ENCODE data around the gene LRRK2. TPM values are rescaled to one million over a fixed set of nuclear protein-coding genes. Genes with fewer than 3 reads are reported as not detected.

The LRRK2 gene
- total and polyA plus RNA-seq, 10 donors, result 7.7 to 106 (median 51.7) TPM

- Histone ChIP-seq H3K9me3 (peaks cover 2 to 26% (median 14%) of the 10 kb centered on the region in 8 donors), H3K4me3 (no peak overlapping the region), H3K27me3 (replicated peaks in 1 of 7) (no peaks in the 10 kb centered on the region), H3K27ac (no peak overlapping the region), H3K36me3 (peaks cover 0 to 23% (median 13%) of the 10 kb centered on the region in 6 donors), H3K4me1 (no peaks in the 10 kb centered on the region)
- no peak for TF ChIP-seq POLR2AphosphoS5 (IDR thresholded peaks at IDR 0.05)
- intact Hi-C loops (cut with DNase I; ENCODE audit: low total_unique reads), result no loop called here
- 88 to 93% (median 91%) methylated on average over 7 of the region's 7 CpGs for WGBS, 5 donors
- no peak for DNase-seq
Measured at GRCh38 chr12:40287369-40287975, 62.7 kb downstream of the LRRK2 start.

- peaks cover 0 to 66% (median 11%) of the 10 kb centered on the region in 6 donors for H3K36me3 ChIP-seq
- TF ChIP-seq CTCF (IDR thresholded peaks at IDR 0.05 in 8 of 11, conservative IDR thresholded peaks at IDR 0.05 in 3 of 11), result no peak
- TF ChIP-seq POLR2A (IDR thresholded peaks at IDR 0.05), result no peak
- TF ChIP-seq POLR2AphosphoS5 (IDR thresholded peaks at IDR 0.05), result no peak
- peaks cover 2 to 26% (median 14%) of the 10 kb centered on the region in 8 donors for H3K9me3 ChIP-seq
- WGBS, 5 donors, result 84 to 92% (median 90%) methylated on average over 3 of the region's 3 CpGs
- DNase-seq, result no peak
- no peak overlapping the region for H3K27ac ChIP-seq
- no peaks in the 10 kb centered on the region for H3K4me1 ChIP-seq
- no peaks in the 10 kb centered on the region for H3K27me3 ChIP-seq (replicated peaks in 1 of 7)
- H3K4me3 ChIP-seq, result no peak overlapping the region
- intact Hi-C loops (cut with DNase I; ENCODE audit: low total_unique reads), result no loop called here
Measured at GRCh38 chr12:40292788-40293429, 68.1 kb downstream of the LRRK2 start.

- no peaks in the 10 kb centered on the region for H3K27me3 ChIP-seq (replicated peaks in 1 of 7)
- no peak for DNase-seq
- TF ChIP-seq POLR2AphosphoS5 (IDR thresholded peaks at IDR 0.05), result no peak
- no peak overlapping the region for H3K4me3 ChIP-seq
- intact Hi-C loops (cut with DNase I; ENCODE audit: low total_unique reads), result no loop called here
- no peaks in the 10 kb centered on the region for H3K9me3 ChIP-seq
- peaks cover 0 to 99% (median 7%) of the 10 kb centered on the region in 6 donors for H3K36me3 ChIP-seq
- WGBS, 5 donors, result 93 to 97% (median 95%) methylated on average over 8 of the region's 8 CpGs
- H3K4me1 ChIP-seq, result no peaks in the 10 kb centered on the region
- no peak overlapping the region for H3K27ac ChIP-seq
Measured at GRCh38 chr12:40298341-40298740, 73.5 kb downstream of the LRRK2 start.

- no peak for DNase-seq
- Histone ChIP-seq H3K9me3 (no peaks in the 10 kb centered on the region), H3K4me3 (no peak overlapping the region), H3K36me3 (peaks cover 0 to 99% (median 4%) of the 10 kb centered on the region in 6 donors), H3K27me3 (replicated peaks in 1 of 7) (no peaks in the 10 kb centered on the region), H3K27ac (no peak overlapping the region), H3K4me1 (no peaks in the 10 kb centered on the region)
- TF ChIP-seq CTCF (IDR thresholded peaks at IDR 0.05 in 8 of 11, conservative IDR thresholded peaks at IDR 0.05 in 3 of 11) (no peak), POLR2A (IDR thresholded peaks at IDR 0.05) (no peak), POLR2AphosphoS5 (IDR thresholded peaks at IDR 0.05) (no peak)
- 79 to 89% (median 84%) methylated on average over 3 of the region's 3 CpGs for WGBS, 5 donors
- intact Hi-C loops (cut with DNase I; ENCODE audit: low total_unique reads), result no loop called here
Measured at GRCh38 chr12:40300490-40300889, 75.7 kb downstream of the LRRK2 start.

GRCh38 chr12:40309001-40309400, 84.2 kb downstream of the LRRK2 start:
- H3K27me3 ChIP-seq (replicated peaks in 1 of 7), result no peaks in the 10 kb centered on the region

More at GRCh38 chr12:40309001-40309400, 84.2 kb downstream of the LRRK2 start:
- H3K36me3 ChIP-seq, result peaks cover 0 to 84% (median 4%) of the 10 kb centered on the region in 6 donors
- no peak for TF ChIP-seq POLR2A (IDR thresholded peaks at IDR 0.05)
- TF ChIP-seq CTCF (IDR thresholded peaks at IDR 0.05 in 8 of 11, conservative IDR thresholded peaks at IDR 0.05 in 3 of 11), result no peak
- no peak for TF ChIP-seq POLR2AphosphoS5 (IDR thresholded peaks at IDR 0.05)
- no peak overlapping the region for H3K27ac ChIP-seq
- intact Hi-C loops (cut with DNase I; ENCODE audit: low total_unique reads), result no loop called here
- WGBS, 5 donors, result 78 to 87% (median 80%) methylated on average over 6 of the region's 6 CpGs
- no peak for DNase-seq
- no peak overlapping the region for H3K4me3 ChIP-seq
- no peaks in the 10 kb centered on the region for H3K9me3 ChIP-seq
- peaks cover 0 to 12% (median 2%) of the 10 kb centered on the region in 6 donors for H3K4me1 ChIP-seq

All from spleen (tissue), 11 donors.